Colonic mucosa (tissue), 2 donors: ENCODE results near the gene CDYL. TPM values are rescaled to one million over a fixed set of nuclear protein-coding genes. Genes with fewer than 3 reads are reported as not detected.

Source experiments
- total RNA-seq, 2 donors: library from RNA; stranded (reverse); fragmentation: NEBNext Ultra II Directional in 1 of 2; extraction: Animal tissue kit (Norgen Biotek cat#: 25700) in 1 of 2; gene quantifications; one replicate each; pipeline ENCODE4 v1.2.1, GENCODE V29; 2021
- donor health status: DM: no; HTN: no; CAD: no.
- donor health status: DM: no; HTN: no; CAD: no.

CDYL gene
- total RNA-seq, 2 donors from 2014 or later: 44.3 to 48.6 TPM

Other genes with a start within 250 kb of the CDYL start
- gene RPP40, start 227.6 kb downstream of the CDYL start, total RNA-seq: 1 to 10 TPM; 4.4 to 6.1 TPM